Activated naive CD8-positive, alpha-beta T cell treated with anti-CD3 and anti-CD28 coated beads, Interleukin-2, amount 50 U/mL, for 16 hours (primary cell): Measurements from ENCODE around the gene DNAJC7.
A peak's percentile ranks its signal among the peaks of the same experiment; 100 is the strongest.
"Not testable (repeated sequence)": the region's sequence is repeated elsewhere in the genome, so short reads cannot be mapped to it uniquely, and the experiment has no call there.

Experiments
- DNase-seq: peaks from one replicate; pipeline ENCODE4 v3.0.0-alpha.2; 2020; ENCODE audit warnings: low read depth, low spot score

The DNAJC7 gene

DNA sequence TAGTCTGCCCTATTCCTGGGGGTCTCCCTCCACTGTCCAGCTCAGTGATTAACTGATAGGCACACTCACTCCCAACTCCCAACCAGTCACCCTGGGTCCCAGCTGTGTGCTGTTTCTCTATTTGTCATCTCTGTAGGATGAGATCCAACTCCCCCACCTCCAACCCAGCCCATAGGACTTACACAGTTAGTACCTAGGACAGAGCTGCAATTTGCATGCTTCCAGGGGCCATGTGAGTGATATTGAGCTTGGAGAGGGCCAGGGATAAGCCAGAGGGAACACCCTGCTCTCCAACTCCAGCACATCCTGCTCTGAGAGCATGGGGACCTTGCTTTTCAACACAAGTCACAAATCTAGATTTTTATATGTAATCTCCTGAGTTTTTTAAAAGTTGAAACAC lies 24.4 kb upstream of the DNAJC7 start:
- no peak for DNase-seq

DNA sequence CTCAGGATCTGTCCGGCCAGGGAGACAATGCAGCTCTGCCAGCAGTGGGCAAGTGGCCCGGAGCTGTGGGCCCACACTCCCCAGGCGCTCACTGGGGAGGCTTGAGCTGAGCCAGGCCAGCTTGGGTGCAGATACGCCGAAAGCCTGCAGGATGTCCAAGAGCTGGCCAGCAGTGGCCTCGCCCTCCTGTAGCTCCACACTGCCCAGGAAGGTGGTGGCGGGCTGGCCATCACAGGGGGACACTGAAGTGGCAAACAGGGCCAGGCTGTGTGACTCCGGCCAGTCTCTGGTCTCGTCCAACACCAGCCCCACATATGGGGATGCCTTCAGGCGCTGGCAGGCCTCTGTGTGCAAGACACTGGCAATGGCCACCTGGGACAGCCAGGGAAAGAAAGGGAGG lies 23.6 kb upstream of the DNAJC7 start:
- no peak for DNase-seq

DNA sequence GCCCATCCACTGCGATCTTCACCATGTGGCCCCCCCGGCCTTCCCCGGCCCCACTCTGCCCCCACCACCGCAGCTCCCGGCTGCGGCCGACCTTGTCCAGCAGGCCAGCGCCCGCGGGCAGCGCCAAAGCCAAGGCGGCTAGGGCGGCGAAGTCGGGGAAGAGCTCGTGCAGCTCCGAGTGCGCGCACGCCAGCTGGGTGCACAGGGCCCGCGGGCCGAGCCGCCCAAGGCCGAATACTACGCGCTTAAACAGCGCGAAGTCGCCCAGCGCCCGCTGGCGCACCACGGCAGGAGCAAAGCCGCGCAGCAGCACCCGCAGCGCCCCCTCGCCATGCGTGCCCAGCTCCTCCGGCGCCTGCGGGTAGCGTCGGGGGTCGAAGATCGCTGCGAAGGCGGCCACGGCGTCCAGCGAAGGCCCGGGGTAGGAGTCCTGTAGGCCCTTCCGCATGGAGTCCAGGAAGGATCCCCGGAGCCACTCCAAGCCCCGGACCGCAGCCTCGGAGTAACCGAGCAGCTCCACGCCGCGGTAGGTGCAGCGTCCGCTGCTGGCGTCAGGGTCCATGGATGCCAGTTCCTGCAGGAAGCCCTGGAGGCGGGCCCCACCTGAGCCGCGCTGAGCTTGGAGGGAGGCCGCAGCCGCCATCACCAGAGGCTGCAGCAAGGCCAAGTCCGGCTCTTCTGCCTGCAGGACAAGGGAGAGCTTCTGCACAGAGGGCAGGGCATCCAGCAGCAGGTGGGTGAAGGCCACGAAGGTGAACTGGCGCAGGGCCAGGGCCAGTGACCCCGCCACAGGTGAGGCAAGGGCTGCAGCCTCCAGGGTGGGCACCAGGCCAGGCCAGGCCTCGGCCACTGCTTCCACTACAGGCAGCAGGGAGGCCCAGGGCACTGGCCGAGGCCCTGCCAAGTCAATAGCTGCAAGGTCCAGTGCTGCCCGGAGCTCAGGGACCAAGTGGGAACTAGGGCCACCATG lies 22.8 kb upstream of the DNAJC7 start:
- no peak for DNase-seq

DNA sequence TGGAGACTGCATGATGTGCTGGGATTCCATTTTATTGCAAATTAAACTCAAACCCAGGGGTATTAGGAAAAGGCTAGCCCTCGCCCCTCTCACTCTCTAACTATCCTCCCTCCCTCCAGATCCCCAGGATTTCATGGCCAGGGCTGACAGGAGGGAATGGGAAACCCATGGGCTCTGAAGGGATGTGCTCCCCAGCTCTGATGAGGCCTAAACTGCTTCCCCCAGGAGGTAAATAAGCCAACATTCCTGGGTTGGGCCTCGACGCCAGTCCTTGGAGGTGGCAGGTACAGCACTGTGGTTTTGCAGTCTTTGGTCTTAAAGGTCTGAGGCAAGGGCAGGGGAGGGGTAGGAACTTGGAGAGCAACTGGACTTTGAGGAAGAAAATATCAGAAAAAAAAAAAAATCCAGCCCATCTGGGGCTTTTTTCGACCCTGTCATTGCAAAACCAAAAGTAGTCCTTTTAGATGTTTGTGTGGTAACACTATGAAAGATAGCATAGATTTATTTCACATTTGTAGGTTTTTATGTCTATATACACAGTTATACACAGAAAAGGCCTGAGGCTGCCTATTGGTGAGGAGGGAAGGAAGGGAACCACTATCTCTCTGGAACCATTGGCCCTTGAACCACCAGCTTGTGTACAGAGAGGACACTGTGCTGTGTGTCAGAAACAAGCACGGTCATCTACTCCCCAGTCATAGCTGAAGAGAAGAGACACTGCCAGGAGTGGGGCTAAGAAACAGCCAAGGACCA lies 21.2 kb upstream of the DNAJC7 start:
- no peak for DNase-seq

DNA sequence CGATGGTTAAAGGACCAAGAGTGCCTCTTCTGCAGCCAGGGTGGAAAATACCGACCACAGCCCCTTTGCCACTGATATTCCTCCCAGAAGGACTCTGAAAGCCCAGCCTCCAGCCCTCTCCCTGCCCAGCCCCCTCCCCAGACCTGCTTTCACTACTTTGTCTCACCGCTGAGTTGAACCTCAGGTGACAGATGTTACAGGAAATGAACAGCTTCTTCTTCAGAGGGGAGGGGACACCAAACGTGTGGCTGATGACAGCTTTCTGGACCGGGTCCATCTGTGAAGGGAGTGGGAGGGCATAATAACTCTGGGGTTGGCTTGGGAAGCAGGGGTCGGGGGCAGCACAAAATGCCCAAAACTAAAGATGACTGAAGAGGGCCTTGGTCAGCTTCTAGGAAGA lies 16.8 kb upstream of the DNAJC7 start:
- no peak for DNase-seq

DNA sequence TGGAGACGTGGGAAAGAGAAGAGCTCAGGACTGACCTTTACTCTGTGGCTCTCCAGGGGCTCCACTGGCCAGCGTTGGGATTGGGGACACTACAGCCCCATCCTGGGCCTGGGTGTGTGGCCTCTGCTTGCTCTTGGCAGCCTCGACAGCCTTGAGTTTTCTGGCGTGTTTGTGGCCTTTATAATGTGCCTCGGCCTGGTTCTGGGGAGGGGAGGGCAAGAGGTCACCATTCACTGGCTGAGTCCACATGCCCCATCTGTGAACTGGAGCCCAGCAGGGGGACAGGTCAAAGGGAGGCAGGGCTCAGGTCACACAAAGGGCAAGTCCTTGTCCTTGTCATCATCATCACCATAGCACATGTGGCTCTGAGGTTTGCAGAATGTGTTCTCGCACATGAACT lies 14.3 kb upstream of the DNAJC7 start:
- no peak for DNase-seq

DNA sequence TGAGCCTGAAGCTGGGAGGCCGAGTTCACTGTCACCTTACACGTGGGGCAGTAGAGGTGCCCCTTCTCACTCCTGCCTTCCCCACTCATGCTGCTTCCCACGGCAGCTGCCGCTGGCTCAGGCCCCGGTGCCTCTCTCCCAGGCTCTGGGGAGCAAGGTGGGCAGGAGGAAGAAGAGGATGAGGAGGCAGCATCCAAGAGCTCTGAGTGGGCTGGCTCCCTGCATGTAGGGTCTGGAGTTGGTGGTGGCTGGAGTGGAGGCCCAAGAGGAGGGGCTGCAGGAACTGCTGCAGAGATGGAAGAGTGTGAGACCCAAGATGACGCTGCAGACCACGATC lies 11.5 kb upstream of the DNAJC7 start:
- no peak for DNase-seq

DNA sequence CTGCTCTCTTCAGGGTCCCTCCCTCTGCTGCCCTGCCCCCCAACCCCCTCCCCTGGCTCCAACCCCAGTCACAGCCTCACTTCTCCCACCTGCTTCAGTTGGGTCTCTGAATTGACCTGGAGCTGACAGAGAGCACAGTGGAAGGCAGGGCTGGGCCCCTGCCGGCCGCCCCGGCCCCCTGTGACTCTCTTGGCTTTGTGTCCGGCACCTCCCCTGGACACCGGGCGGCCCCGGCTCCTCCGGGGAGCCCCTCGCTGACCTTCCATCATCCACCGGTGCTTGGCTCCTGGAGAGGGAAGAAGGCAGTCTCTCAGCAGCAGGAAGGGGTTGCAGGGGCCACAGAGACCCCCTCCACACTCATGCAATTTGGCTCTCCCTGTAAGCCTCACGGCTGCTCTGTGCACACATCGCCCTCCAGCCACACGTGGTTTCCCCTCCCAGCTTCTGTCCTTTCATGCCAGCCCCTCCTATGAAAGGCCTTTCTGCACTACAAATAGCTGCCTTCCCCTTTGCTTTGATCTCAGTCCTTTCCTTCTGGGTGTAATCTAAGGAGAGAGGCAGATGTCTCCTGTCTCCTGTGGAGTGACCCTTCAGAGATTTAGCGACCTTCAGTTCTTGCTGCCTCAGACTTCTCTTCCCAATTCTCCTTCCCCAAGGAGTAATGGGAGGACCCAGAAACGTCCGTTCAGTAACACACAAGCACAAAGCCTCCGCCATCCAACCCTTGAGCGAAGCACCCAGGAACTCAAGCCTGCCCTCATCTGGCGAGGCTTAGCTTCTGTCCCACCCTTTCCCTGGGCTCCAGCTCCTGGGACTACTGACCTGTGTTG lies 10.9 kb upstream of the DNAJC7 start:
- DNase-seq: no peak

DNA sequence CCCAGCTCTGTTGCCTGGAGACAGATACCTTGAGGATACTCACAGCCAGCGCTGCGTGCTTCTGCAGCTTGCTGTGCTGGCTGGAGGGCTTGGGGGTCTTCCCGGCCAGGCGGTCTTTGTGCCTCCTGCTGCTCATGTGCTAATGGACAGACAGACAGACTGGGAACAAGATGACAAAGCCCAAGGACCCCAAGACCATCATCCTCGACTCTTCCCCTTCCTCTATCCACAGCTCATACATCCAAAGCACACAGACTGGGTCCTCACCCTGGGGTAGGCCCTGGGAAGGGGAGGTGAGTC lies 10.3 kb upstream of the DNAJC7 start:
- no peak for DNase-seq

DNA sequence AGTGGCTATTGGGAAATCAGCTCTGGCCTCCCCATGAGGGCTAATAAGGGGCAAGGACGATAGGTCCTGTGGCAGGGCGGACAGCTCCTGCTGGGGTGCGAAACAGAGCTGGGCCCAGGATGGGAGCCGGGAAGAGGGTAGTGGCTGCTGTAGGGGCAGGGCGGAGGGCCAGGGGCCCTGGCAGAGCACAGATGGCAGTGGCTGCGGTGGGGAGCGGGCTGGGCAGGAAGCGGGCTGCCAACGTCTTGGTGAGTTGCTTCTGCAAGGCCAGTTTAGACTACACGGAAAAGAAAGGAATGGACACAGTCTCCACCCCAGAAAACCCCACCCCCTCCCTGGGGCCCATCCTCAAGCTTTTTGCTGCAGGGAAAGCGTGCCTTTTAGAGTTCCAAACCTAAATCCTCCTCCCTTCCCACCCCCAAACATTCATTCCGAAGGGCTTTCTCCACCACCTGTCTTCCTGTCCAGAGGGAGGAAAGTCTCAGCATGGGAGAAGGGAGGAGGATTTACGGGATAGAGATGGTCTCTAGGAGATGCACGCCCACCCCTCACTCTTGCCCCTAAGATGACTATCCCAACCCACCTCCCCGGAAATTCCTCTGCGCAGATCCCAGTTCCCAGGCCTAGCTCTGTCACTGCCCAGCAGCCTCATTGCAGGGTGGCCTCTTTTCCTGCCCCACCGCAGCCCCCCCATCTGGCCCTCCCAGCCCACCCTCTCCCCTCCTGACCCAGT lies 9.8 kb upstream of the DNAJC7 start:
- DNase-seq: no peak

DNA sequence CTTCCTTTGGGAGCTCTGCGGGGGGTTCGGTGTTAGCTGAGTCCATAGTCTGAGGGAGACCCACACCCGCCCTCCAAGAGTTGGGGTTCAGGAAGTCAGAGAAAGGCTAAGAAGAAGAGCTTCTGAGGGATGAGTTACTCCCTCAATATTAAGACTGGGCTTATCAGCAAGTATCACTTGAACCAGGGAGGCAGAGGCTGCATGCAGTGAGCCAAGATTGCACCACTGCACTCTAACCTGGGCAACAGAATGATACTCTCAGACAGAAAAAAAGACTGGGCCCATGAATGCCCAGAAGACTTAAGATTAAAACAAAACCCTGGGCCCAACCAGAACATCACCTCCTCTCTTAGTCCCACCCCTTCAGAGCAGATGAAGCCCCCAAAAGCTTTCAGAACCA lies 8.7 kb upstream of the DNAJC7 start:
- DNase-seq: no peak

DNA sequence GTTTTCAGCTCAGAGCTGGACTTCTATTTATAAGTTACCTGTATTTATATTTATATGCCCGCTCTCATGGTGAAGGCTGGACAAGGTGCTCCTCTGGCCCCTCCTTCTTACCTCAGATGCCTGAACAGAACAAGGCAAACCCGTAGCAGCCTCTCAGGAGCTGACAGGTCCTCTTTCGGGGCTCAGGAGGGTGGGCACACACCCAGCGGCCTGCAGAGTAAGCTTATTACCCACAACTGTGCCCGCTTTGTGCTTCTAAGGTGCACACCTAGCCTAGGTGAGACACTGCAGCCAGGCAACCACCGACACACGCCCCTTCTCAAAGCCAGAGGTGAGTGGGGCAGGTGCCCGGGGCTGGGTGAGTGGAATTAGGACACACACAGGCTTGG lies 7.9 kb upstream of the DNAJC7 start:
- DNase-seq: no peak

DNA sequence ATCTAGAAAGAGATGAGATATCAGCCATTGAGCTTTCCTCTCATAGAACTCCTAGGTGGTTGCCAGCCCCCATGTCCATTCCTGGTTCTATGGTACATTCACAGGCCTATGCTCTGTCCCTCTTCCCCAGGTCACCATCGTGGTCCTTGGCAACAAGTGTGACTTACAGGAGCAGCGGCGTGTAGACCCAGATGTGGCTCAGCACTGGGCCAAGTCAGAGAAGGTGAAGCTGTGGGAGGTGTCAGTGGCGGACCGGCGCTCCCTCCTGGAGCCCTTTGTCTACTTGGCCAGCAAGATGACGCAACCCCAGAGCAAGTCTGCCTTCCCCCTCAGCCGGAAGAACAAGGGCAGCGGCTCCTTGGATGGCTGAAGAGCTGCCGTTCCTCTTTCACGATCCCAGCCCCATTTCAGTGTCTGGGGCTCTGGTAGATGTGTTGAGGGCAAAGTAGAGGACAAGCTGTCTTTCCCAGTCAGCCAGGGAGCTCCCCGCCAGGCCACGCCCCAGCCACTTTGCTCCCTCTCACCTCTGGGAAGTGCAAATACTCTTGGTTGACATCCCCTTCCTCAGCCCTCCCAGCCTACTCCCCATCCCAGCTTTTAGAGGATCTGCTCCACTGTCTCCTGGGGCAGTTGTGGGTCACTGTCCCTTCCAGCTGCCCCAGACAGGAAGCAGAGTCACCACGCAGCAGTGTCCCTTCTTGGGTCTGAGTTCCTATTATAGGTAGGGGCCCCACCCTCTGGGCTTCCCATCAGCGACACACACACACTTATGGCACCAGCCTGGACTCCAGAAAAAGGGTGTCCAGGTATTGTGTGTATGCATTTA lies 6.5 kb upstream of the DNAJC7 start:
- no peak for DNase-seq

DNA sequence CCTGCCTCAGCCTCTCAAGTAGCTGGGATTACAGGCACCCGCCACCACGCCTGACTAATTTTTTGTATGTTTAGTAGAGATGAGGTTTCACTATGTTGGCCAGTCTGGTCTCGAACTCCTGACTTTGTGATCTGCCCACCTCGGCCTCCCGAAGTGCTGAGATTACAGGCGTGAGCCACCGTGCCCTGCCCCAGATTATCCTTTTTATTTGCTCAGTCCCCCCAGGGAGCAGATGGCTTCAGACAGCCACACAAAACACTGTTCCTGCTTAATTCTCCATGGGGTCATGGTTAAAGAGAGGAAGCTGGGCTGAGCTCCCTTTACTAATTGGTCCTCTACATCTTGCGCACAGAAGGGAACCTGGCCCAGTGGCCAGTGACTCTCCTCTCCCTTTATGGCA lies 3.6 kb upstream of the DNAJC7 start:
- DNase-seq: not testable (repeated sequence)

DNA sequence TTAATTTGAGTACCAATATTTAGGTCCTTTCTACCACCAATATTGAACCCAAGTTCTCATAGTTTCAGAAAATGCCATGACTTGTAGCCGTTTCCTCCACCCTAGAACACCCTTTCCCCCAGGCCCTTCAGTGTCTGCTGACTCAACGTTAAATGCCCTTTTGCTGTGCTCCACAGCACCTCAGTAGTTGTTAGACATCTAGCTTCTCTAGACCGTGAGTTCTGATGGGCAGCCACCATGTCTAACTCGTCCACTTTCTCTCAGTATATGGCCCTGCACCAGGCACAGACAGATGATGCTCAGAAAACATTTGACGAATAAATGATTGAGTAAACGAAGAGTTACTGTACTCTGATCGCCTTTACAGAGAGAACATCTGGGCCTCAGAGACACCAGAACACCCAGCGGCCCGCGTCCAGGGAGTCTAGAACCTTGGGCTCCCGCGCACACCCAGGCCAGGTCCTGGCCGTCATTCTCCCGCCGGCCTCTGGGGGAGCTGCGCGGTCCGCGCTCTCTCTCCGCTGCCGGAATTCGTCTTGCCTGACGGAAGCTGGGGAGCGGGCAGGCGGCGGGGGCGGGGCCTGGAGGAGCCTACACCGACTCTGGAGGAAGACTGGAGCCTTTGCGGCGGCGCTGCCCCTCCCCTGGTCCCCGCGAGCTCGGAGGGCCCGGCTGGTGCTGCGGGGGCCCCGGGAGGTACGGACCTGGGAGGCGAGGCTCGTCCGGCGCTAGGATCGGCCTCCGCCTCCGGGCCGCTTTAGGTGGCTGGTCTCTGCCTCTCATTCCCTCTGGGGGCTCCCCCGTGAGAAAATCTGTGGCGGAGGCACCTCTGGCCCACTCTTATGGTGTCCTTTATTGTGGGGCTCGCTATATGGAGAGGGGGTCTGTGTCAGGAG lies 2.5 kb upstream of the DNAJC7 start, which contains the start of gene NKIRAS2:
Gene NKIRAS2, plus strand, starts transcription at position 582 of the 896 bp plus-strand sequence. CDS start 1,488 bp downstream, outside the sequence.
- peak; percentile 85 for DNase-seq

DNA sequence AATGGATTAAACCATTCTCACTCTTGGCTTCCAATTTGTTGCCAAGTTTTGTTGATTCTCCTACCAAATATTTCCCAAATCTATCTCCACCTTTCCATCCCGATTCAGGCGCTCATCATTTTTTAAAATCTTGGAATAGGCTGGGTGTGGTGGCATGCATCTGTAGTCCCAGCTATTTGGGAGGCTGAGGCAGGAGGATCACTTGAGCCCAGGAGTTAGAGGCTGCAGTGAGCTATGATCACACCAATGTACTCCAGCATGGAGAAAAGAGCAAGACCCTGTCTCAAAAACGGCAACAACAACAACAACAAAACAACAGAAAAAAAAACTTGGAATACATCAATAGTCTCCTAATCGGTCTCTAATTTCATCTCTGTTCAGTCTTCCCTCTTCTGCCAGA lies 1.7 kb upstream of the DNAJC7 start:
- no peak for DNase-seq

DNA sequence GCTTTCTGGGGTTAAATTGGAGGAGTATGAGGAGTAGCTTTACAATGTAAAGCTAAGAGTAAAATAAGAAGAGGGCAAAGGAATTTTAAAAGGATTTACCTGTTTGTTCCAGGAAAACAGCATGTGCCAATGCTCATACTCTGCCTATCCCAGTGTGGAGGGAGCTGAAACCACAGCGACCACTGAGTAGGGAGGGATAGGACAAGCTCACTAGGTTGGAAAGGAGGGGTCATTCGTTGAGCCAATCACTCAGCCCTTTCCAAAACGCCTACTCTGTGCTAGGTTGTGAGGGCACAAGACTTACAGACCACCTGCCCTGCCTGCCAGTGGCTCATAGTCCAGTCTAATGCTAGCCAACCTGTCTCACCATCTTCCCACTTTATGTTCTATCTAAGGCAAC lies 1.1 kb upstream of the DNAJC7 start:
- no peak for DNase-seq

DNA sequence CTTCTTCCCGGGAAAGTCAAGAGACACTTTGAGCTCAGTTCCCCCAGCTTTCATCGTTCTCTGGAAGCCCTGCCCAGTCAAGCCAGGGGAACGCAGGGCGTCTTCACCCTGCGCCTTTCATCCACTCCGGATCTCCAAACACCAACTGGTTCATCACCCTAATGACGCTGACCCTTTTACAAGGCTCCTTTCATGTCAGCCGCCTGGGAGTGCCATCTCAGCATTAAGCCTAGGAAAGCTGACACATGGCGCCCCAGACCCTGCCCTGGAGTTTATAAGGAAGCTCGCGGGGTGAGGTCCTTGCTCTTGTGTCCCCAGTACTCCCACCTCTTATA lies 594 bp upstream of the DNAJC7 start:
- DNase-seq: no peak

DNA sequence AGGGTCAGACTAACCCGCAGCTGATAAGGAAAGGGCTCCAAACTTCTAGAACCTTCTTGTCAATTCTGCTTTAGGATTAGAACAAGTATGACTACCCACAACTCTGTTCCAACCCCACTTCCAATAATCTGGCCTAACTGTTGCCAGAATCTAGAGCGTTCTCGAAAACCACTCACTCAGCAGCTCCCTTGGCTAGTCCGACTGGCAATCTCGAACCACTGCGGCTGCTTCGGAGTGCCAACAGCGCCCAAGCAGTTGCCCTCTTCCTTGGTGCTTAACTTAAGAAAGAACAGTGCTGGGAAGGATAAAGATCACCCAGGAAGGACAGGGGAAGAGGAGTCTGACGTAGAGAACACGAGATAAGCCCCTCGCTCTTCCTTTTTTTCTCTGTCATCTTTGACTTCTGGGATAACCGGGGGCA lies 818 bp downstream of the DNAJC7 start:
- no peak for DNase-seq

DNA sequence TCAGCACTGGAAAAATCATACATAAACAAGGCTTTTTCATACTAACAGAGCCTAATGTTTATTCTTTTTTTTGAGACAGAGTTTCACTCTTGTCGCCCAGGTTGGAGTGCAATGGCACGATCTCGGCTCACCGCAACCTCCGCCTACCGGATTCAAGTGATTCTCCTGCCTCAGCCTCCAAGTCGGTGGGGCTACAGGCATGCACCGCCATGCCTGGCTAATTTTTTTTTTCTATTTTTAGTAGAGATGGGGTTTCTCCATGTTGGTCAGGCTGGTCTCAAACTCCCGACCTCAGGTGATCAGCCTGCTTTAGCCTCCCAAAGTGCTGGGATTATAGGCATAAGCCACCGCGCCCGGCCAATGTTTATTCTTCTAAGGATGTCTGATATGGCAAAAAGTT lies 3.5 kb downstream of the DNAJC7 start:
- DNase-seq: not testable (repeated sequence)
